G401 (cell line): ENCODE measurements around the gene FSTL3. TPM values are rescaled to one million over a fixed set of nuclear protein-coding genes. Genes with fewer than 3 reads are reported as not detected.
A peak's percentile ranks its signal among the peaks of the same experiment; 100 is the strongest.
"Not testable (repeated sequence)": the region's sequence is repeated elsewhere in the genome, so short reads cannot be mapped to it uniquely, and the experiment has no call there.

Experiments
- DNase-seq: peaks from one replicate; pipeline ENCODE4 v3.0.0-alpha.2; 2015; ENCODE audit warnings: low spot score
- in situ Hi-C: cut with HindIII; loops from 2 replicates; pipeline ENCODE4 v1.10.0; 2016; ENCODE audit warnings: low sequenced_read_pairs, mixed read lengths
- total RNA-seq: library from RNA; depleted of rRNA; stranded (reverse); fragments of >200 nt; shearing (Covaris generic); gene quantifications from 2 replicates; pipeline ENCODE4 v1.2.3, GENCODE V29; 2014

The FSTL3 gene
- total RNA-seq, 1 experiment from 2014 or later, result 26.0 TPM

- in situ Hi-C loops, result no loop called here
- DNase-seq, result peak; percentile 64
These were observed 17.0 kb upstream of the FSTL3 start for GRCh38 chr19:658916-659839.

GRCh38 chr19:660793-661426, 15.3 kb upstream of the FSTL3 start:
- in situ Hi-C loops, result no loop called here

GRCh38 chr19:661427-662196, 14.6 kb upstream of the FSTL3 start:
- no peak for DNase-seq
- in situ Hi-C loops, result no loop called here

More at GRCh38 chr19:660793-661426, 15.3 kb upstream of the FSTL3 start:
- no peak for DNase-seq

GRCh38 chr19:662207-662961, 13.8 kb upstream of the FSTL3 start:
- DNase-seq, result no peak
- in situ Hi-C loops, result no loop called here

- peak; percentile 89 for DNase-seq
These were observed 13.1 kb upstream of the FSTL3 start, which contains the start of gene RNF126 for GRCh38 chr19:662962-663681. Gene RNF126, minus strand, starts transcription at chr19:663214. Its CDS starts 93 bp downstream, at chr19:663121.

GRCh38 chr19:663682-664117, 12.5 kb upstream of the FSTL3 start:
- DNase-seq, result no peak
- in situ Hi-C loops, result no loop called here

More at GRCh38 chr19:662962-663681, 13.1 kb upstream of the FSTL3 start, which contains the start of gene RNF126:
- in situ Hi-C loops, result no loop called here

- DNase-seq, result peak; percentile 80
- in situ Hi-C loops, result no loop called here
These were observed 11.2 kb upstream of the FSTL3 start for GRCh38 chr19:664913-665443.

- in situ Hi-C loops, DNase-seq: not testable (repeated sequence)
These were observed 9.1 kb upstream of the FSTL3 start for GRCh38 chr19:666985-667573.

GRCh38 chr19:668675-669434, 7.3 kb upstream of the FSTL3 start:
- in situ Hi-C loops, DNase-seq: not testable (repeated sequence)

GRCh38 chr19:670609-671075, 5.5 kb upstream of the FSTL3 start:
- DNase-seq, result no peak
- in situ Hi-C loops, result no loop called here

GRCh38 chr19:674282-675151, 1.7 kb upstream of the FSTL3 start:
- DNase-seq, result no peak
- in situ Hi-C loops, result no loop called here

GRCh38 chr19:676007-676338, 219 bp upstream of the FSTL3 start:
- in situ Hi-C loops, result no loop called here

GRCh38 chr19:677201-677600, 1.0 kb downstream of the FSTL3 start:
- no peak for DNase-seq

More at GRCh38 chr19:676007-676338, 219 bp upstream of the FSTL3 start:
- DNase-seq, result no peak

GRCh38 chr19:677601-678436, 1.6 kb downstream of the FSTL3 start:
- in situ Hi-C loops, result no loop called here
- DNase-seq, result no peak

More at GRCh38 chr19:677201-677600, 1.0 kb downstream of the FSTL3 start:
- in situ Hi-C loops, result no loop called here

GRCh38 chr19:678791-679388, 2.7 kb downstream of the FSTL3 start:
- no peak for DNase-seq
- in situ Hi-C loops, result no loop called here
